ENCODE measurements around the gene SHISA5.
"Not testable (repeated sequence)": the region's sequence is repeated elsewhere in the genome, so short reads cannot be mapped to it uniquely, and the experiment has no call there.

SHISA5 gene

GRCh38 chr3:48504051-48504946 is at the start of gene SHISA5:
Gene SHISA5, minus strand, starts transcription at chr3:48504174. Its CDS starts 80 bp downstream, at chr3:48504094.
- peak; percentile 77 for DNase-seq

GRCh38 chr3:48553361-48553760 is 49.4 kb upstream of the SHISA5 start:
- DNase-seq = no peak

- no peak for DNase-seq
Observed at GRCh38 chr3:48552111-48552951, 48.4 kb upstream of the SHISA5 start.

- DNase-seq = not testable (repeated sequence)
Observed at GRCh38 chr3:48551651-48552050, 47.7 kb upstream of the SHISA5 start.

- DNase-seq = peak; percentile 70
Observed at GRCh38 chr3:48548729-48549705, 45.0 kb upstream of the SHISA5 start.

- DNase-seq = no peak
Observed at GRCh38 chr3:48548126-48548525, 44.2 kb upstream of the SHISA5 start.

GRCh38 chr3:48546203-48546829 is 42.3 kb upstream of the SHISA5 start:
- no peak for DNase-seq

GRCh38 chr3:48544141-48544540 is 40.2 kb upstream of the SHISA5 start:
- no peak for DNase-seq

GRCh38 chr3:48543271-48543866 is 39.4 kb upstream of the SHISA5 start:
- no peak for DNase-seq

- no peak for DNase-seq
Observed at GRCh38 chr3:48538451-48538850, 34.5 kb upstream of the SHISA5 start.

- no peak for DNase-seq
Observed at GRCh38 chr3:48536785-48537184, 32.8 kb upstream of the SHISA5 start.

GRCh38 chr3:48536116-48536515 is 32.1 kb upstream of the SHISA5 start:
- no peak for DNase-seq

- DNase-seq = no peak
Observed at GRCh38 chr3:48535578-48535977, 31.6 kb upstream of the SHISA5 start.

GRCh38 chr3:48532977-48533337 is 29.0 kb upstream of the SHISA5 start:
- no peak for DNase-seq

GRCh38 chr3:48532271-48532976 is 28.4 kb upstream of the SHISA5 start:
- no peak for DNase-seq

- DNase-seq = not testable (repeated sequence)
Observed at GRCh38 chr3:48530701-48531100, 26.7 kb upstream of the SHISA5 start.

GRCh38 chr3:48528754-48529153 is 24.8 kb upstream of the SHISA5 start:
- no peak for DNase-seq

GRCh38 chr3:48528048-48528447 is 24.1 kb upstream of the SHISA5 start:
- DNase-seq = no peak

- DNase-seq = no peak
Observed at GRCh38 chr3:48524970-48525369, 21.0 kb upstream of the SHISA5 start.

- no peak for DNase-seq
Observed at GRCh38 chr3:48521635-48522034, 17.7 kb upstream of the SHISA5 start.

- DNase-seq = no peak
Observed at GRCh38 chr3:48519277-48519643, 15.3 kb upstream of the SHISA5 start.
